Measurements from ENCODE around the gene PSG7. TPM values are rescaled to one million over a fixed set of nuclear protein-coding genes. Genes with fewer than 3 reads are reported as not detected.
"Not testable (repeated sequence)": the region's sequence is repeated elsewhere in the genome, so short reads cannot be mapped to it uniquely, and the experiment has no call there.

Gene PSG7
- total and polyA plus RNA-seq, 4 donors, result not detected

- not testable (repeated sequence) for DNase-seq; H3K27me3 ChIP-seq (ENCODE audit: control insufficient read depth in 3 of 3, insufficient read depth in 3 of 3, low read length in 2 of 3); H3K4me3 ChIP-seq; H3K36me3 ChIP-seq (ENCODE audit: control insufficient read depth in 4 of 4, insufficient read depth in 4 of 4, low read length in 4 of 4); H3K9me3 ChIP-seq (ENCODE audit: control insufficient read depth in 4 of 4, insufficient read depth in 3 of 4, low read length in 3 of 4); H3K9ac ChIP-seq (ENCODE audit: insufficient read depth in 1 of 2, low read length in 2 of 2); ATAC-seq (ENCODE audit: insufficient read depth, low FRiP score); H3K27ac ChIP-seq (ENCODE audit: low read depth in 1 of 2, low read length in 1 of 2); H3K4me1 ChIP-seq (ENCODE audit: control insufficient read depth in 5 of 5, insufficient read depth in 5 of 5, low read length in 5 of 5)
Observed at GRCh38 chr19:42887876-42888445, 49.0 kb downstream of the PSG7 start.

DNA sequence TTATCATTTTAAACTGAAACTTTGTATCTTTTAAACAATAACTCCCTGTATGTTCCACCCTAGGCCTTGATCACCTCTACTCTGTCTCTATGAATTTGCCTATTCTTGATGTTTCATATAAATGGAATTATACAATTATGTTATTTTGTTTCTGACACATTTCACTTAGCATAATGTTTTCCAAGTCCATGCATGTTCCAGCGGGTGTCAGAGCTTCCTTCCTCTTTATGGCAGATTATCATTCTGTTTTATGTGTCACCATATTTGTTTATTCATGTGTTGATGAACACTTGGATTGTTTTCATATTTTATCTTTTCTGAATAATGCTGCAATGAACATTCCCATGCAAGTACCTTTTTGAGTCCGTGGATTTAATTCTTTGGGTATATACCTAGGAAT, 54.3 kb downstream of the PSG7 start:
- not testable (repeated sequence) for H3K27me3 ChIP-seq (ENCODE audit: control insufficient read depth in 3 of 3, insufficient read depth in 3 of 3, low read length in 2 of 3); H3K27ac ChIP-seq (ENCODE audit: low read depth in 1 of 2, low read length in 1 of 2); H3K4me1 ChIP-seq (ENCODE audit: control insufficient read depth in 5 of 5, insufficient read depth in 5 of 5, low read length in 5 of 5); H3K4me3 ChIP-seq; H3K9me3 ChIP-seq (ENCODE audit: control insufficient read depth in 4 of 4, insufficient read depth in 3 of 4, low read length in 3 of 4); H3K36me3 ChIP-seq (ENCODE audit: control insufficient read depth in 4 of 4, insufficient read depth in 4 of 4, low read length in 4 of 4); DNase-seq; H3K9ac ChIP-seq (ENCODE audit: insufficient read depth in 1 of 2, low read length in 2 of 2); ATAC-seq (ENCODE audit: insufficient read depth, low FRiP score)
- WGBS, 2 donors, result 65 to 76% methylated on average over 2 of the region's 2 CpGs

GRCh38 chr19:42882010-42882409, 55.0 kb downstream of the PSG7 start:
- ATAC-seq (ENCODE audit: insufficient read depth, low FRiP score); H3K4me3 ChIP-seq; DNase-seq; H3K27ac ChIP-seq (ENCODE audit: low read depth in 1 of 2, low read length in 1 of 2); H3K9me3 ChIP-seq (ENCODE audit: control insufficient read depth in 4 of 4, insufficient read depth in 3 of 4, low read length in 3 of 4); H3K4me1 ChIP-seq (ENCODE audit: control insufficient read depth in 5 of 5, insufficient read depth in 5 of 5, low read length in 5 of 5); H3K9ac ChIP-seq (ENCODE audit: insufficient read depth in 1 of 2, low read length in 2 of 2); H3K27me3 ChIP-seq (ENCODE audit: control insufficient read depth in 3 of 3, insufficient read depth in 3 of 3, low read length in 2 of 3); H3K36me3 ChIP-seq (ENCODE audit: control insufficient read depth in 4 of 4, insufficient read depth in 4 of 4, low read length in 4 of 4): not testable (repeated sequence)
- WGBS, 2 donors, result 45 to 66% methylated on average over 5 of the region's 5 CpGs

GRCh38 chr19:42881279-42881678, 55.7 kb downstream of the PSG7 start:
- not testable (repeated sequence) for H3K9ac ChIP-seq (ENCODE audit: insufficient read depth in 1 of 2, low read length in 2 of 2); H3K27me3 ChIP-seq (ENCODE audit: control insufficient read depth in 3 of 3, insufficient read depth in 3 of 3, low read length in 2 of 3); H3K27ac ChIP-seq (ENCODE audit: low read depth in 1 of 2, low read length in 1 of 2); H3K36me3 ChIP-seq (ENCODE audit: control insufficient read depth in 4 of 4, insufficient read depth in 4 of 4, low read length in 4 of 4); H3K9me3 ChIP-seq (ENCODE audit: control insufficient read depth in 4 of 4, insufficient read depth in 3 of 4, low read length in 3 of 4); H3K4me3 ChIP-seq; ATAC-seq (ENCODE audit: insufficient read depth, low FRiP score); H3K4me1 ChIP-seq (ENCODE audit: control insufficient read depth in 5 of 5, insufficient read depth in 5 of 5, low read length in 5 of 5); DNase-seq
- WGBS, 2 donors, result 58 to 67% methylated on average over 8 of the region's 8 CpGs

DNA sequence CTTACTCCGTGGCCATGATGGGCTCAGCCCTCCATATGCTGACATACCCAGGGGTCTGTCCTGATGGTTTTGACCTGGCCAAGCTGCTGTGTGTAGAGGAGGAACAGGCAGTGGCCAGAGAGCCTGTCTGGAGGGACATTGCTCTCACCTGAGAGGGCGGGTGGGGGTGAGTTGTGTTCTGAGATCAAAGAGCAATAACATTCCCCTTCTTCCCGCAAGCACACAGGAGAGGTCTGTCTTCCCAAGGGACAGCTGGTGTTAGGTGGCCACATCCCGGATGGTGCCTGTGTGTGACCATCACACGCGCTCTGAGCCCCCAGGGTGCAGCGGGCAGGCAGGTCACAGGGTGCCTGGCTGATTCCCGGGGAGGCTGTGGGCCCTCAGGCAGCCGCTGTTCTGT, 56.4 kb downstream of the PSG7 start:
- ATAC-seq (ENCODE audit: insufficient read depth, low FRiP score), result not testable (repeated sequence)

DNA sequence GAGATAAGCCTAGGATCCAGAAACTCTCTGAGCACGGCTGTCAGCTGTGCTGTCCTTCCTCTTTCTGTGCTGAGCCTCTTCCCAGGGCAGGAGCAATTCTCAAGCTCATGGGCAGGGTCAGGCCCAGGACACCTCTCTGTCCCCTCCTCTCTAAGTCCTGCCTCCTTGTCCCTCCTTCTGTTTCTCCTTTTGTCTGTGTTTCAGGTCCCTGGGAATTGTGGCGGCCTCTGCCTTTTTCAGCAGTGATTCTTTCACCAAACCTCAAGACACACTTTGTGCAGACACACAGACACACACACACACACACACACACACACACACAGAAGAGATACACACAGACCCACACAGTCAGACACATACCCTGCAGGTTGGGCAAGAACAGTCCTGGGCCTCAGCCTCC, 57.4 kb downstream of the PSG7 start, which contains the start of gene PSG1:
PSG1 (minus strand) TSS at position 101 of the 400 bp plus-strand sequence. CDS start 132 bp downstream, outside the sequence.
- Histone ChIP-seq H3K4me3 (no peak within 1 kb of the TSS), H3K9ac (ENCODE audit: insufficient read depth in 1 of 2, low read length in 2 of 2) (no peak within 1 kb of the TSS), H3K4me1 (ENCODE audit: control insufficient read depth in 5 of 5, insufficient read depth in 5 of 5, low read length in 5 of 5) (no peaks in the 10 kb centered on the region), H3K9me3 (ENCODE audit: control insufficient read depth in 4 of 4, insufficient read depth in 3 of 4, low read length in 3 of 4) (peaks cover 0 to 8% (median 0%) of the 10 kb centered on the region in 4 donors), H3K27ac (ENCODE audit: low read depth in 1 of 2, low read length in 1 of 2) (no peak within 1 kb of the TSS), H3K27me3 (ENCODE audit: control insufficient read depth in 3 of 3, insufficient read depth in 3 of 3, low read length in 2 of 3) (no peaks in the 10 kb centered on the region), H3K36me3 (ENCODE audit: control insufficient read depth in 4 of 4, insufficient read depth in 4 of 4, low read length in 4 of 4) (no peaks in the 10 kb centered on the region)
- TF ChIP-seq, protein P1, sequence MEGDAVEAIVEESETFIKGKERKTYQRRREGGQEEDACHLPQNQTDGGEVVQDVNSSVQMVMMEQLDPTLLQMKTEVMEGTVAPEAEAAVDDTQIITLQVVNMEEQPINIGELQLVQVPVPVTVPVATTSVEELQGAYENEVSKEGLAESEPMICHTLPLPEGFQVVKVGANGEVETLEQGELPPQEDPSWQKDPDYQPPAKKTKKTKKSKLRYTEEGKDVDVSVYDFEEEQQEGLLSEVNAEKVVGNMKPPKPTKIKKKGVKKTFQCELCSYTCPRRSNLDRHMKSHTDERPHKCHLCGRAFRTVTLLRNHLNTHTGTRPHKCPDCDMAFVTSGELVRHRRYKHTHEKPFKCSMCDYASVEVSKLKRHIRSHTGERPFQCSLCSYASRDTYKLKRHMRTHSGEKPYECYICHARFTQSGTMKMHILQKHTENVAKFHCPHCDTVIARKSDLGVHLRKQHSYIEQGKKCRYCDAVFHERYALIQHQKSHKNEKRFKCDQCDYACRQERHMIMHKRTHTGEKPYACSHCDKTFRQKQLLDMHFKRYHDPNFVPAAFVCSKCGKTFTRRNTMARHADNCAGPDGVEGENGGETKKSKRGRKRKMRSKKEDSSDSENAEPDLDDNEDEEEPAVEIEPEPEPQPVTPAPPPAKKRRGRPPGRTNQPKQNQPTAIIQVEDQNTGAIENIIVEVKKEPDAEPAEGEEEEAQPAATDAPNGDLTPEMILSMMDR (IDR thresholded peaks at IDR 0.05; ENCODE audit: control extremely low read depth, extremely low read depth), result no peak
- 52 to 73% methylated on average over 2 of the region's 2 CpGs for WGBS, 2 donors
- no peak for DNase-seq
- ATAC-seq (ENCODE audit: insufficient read depth, low FRiP score), result no peak

More for the DNA sequence above, 56.4 kb downstream of the PSG7 start:
- not testable (repeated sequence) for H3K27me3 ChIP-seq (ENCODE audit: control insufficient read depth in 3 of 3, insufficient read depth in 3 of 3, low read length in 2 of 3); H3K9ac ChIP-seq (ENCODE audit: insufficient read depth in 1 of 2, low read length in 2 of 2); H3K9me3 ChIP-seq (ENCODE audit: control insufficient read depth in 4 of 4, insufficient read depth in 3 of 4, low read length in 3 of 4); H3K4me3 ChIP-seq; DNase-seq; H3K36me3 ChIP-seq (ENCODE audit: control insufficient read depth in 4 of 4, insufficient read depth in 4 of 4, low read length in 4 of 4); H3K27ac ChIP-seq (ENCODE audit: low read depth in 1 of 2, low read length in 1 of 2); H3K4me1 ChIP-seq (ENCODE audit: control insufficient read depth in 5 of 5, insufficient read depth in 5 of 5, low read length in 5 of 5)
- 82 to 86% methylated on average over 8 to 9 of the region's 9 CpGs for WGBS, 2 donors

GRCh38 chr19:42876596-42876995, 60.4 kb downstream of the PSG7 start:
- ATAC-seq (ENCODE audit: insufficient read depth, low FRiP score); H3K9ac ChIP-seq (ENCODE audit: insufficient read depth in 1 of 2, low read length in 2 of 2); H3K27ac ChIP-seq (ENCODE audit: low read depth in 1 of 2, low read length in 1 of 2): not testable (repeated sequence)

GRCh38 chr19:42875881-42876280, 61.1 kb downstream of the PSG7 start:
- H3K36me3 ChIP-seq (ENCODE audit: control insufficient read depth in 4 of 4, insufficient read depth in 4 of 4, low read length in 4 of 4); H3K9ac ChIP-seq (ENCODE audit: insufficient read depth in 1 of 2, low read length in 2 of 2); H3K4me1 ChIP-seq (ENCODE audit: control insufficient read depth in 5 of 5, insufficient read depth in 5 of 5, low read length in 5 of 5); ATAC-seq (ENCODE audit: insufficient read depth, low FRiP score); DNase-seq; H3K9me3 ChIP-seq (ENCODE audit: control insufficient read depth in 4 of 4, insufficient read depth in 3 of 4, low read length in 3 of 4); H3K27ac ChIP-seq (ENCODE audit: low read depth in 1 of 2, low read length in 1 of 2); H3K4me3 ChIP-seq; H3K27me3 ChIP-seq (ENCODE audit: control insufficient read depth in 3 of 3, insufficient read depth in 3 of 3, low read length in 2 of 3): not testable (repeated sequence)
- WGBS, 2 donors, result 44 to 73% methylated on average over 1 of the region's 1 CpG

More at GRCh38 chr19:42876596-42876995, 60.4 kb downstream of the PSG7 start:
- not testable (repeated sequence) for H3K4me3 ChIP-seq; H3K9me3 ChIP-seq (ENCODE audit: control insufficient read depth in 4 of 4, insufficient read depth in 3 of 4, low read length in 3 of 4); DNase-seq; H3K36me3 ChIP-seq (ENCODE audit: control insufficient read depth in 4 of 4, insufficient read depth in 4 of 4, low read length in 4 of 4); H3K4me1 ChIP-seq (ENCODE audit: control insufficient read depth in 5 of 5, insufficient read depth in 5 of 5, low read length in 5 of 5); H3K27me3 ChIP-seq (ENCODE audit: control insufficient read depth in 3 of 3, insufficient read depth in 3 of 3, low read length in 2 of 3)

Data from lung (tissue), 12 donors.